IMR-90 (cell line): Measurements from ENCODE around the gene MDC1. TPM values are rescaled to one million over a fixed set of nuclear protein-coding genes. Genes with fewer than 3 reads are reported as not detected.

Experiments
- ATAC-seq: fragments of 200-7000 bp; cut with Tn5 transposase; 2 replicates; pipeline ENCODE4 v1.9.1; 2020; ENCODE audit warnings: low read depth, mild to moderate bottlenecking, moderate library complexity
- BruUV-seq: library from RNA; stranded (reverse); fragments of 400-500 nt; replicated peaks from 2 replicates; lab custom pipeline; 2021; lab: Mats Ljungman, UMichigan
- CTCF ChIA-PET: fragments of 300-600 bp; formaldehyde crosslinking; extraction: SDS; loops from one replicate; lab custom pipeline; 2021; ENCODE audit warnings: antibody characterized with exemption; lab: Yijun Ruan, JAX
- POLR2A ChIA-PET: fragments of 300-600 bp; sonication (Branson Sonifier 250); formaldehyde crosslinking; loops from one replicate; lab custom pipeline; 2022; ENCODE audit warnings: antibody characterized with exemption; ENCODE audit not compliant: unreplicated experiment; lab: Charles Lee
- DNase-seq: peaks from one replicate; pipeline ENCODE4 v3.0.0; 2013
- H2AFZ ChIP-seq: replicated peaks from 2 replicates; pipeline ENCODE3; 2013; ENCODE audit warnings: low read length, mild to moderate bottlenecking; ENCODE audit not compliant: poor library complexity
- H2AK5ac ChIP-seq: 2 replicates; pipeline ENCODE4 v1.6.1; 2013; ENCODE audit warnings: low read depth, low read length, inconsistent platforms
- H2AK9ac ChIP-seq: replicated peaks from 2 replicates; pipeline ENCODE3; 2013; ENCODE audit warnings: mild to moderate bottlenecking, low read depth, low read length, moderate library complexity; ENCODE audit not compliant: poor library complexity
- H2BK120ac ChIP-seq: 2 replicates; pipeline ENCODE4 v1.6.1; 2013; ENCODE audit warnings: low read depth, low read length, inconsistent platforms
- H2BK15ac ChIP-seq: 3 replicates; pipeline ENCODE4 v1.6.1; 2013; ENCODE audit warnings: low read depth, low read length, inconsistent platforms
- H2BK20ac ChIP-seq: 2 replicates; pipeline ENCODE4 v1.6.1; 2013; ENCODE audit warnings: low read depth, mild to moderate bottlenecking, inconsistent platforms, low read length, moderate library complexity
- H2BK5ac ChIP-seq: 2 replicates; pipeline ENCODE4 v1.6.1; 2013; ENCODE audit warnings: mild to moderate bottlenecking, low read depth, low read length, inconsistent platforms; ENCODE audit not compliant: poor library complexity, severe bottlenecking
- H3K14ac ChIP-seq: replicated peaks from 2 replicates; pipeline ENCODE4 v1.6.1; 2013; ENCODE audit warnings: low read depth, low read length, inconsistent platforms
- H3K18ac ChIP-seq: 2 replicates; pipeline ENCODE4 v1.6.1; 2013; ENCODE audit warnings: low read depth, low read length, control low read depth
- H3K23ac ChIP-seq: 2 replicates; pipeline ENCODE4 v1.6.1; 2013; ENCODE audit warnings: low read depth, low read length, inconsistent platforms
- H3K27ac ChIP-seq: 2 replicates; pipeline ENCODE4 v1.5.1; 2013; ENCODE audit warnings: mild to moderate bottlenecking, control low read depth, low read length; ENCODE audit not compliant: insufficient read depth
- H3K27me3 ChIP-seq: 2 replicates; pipeline ENCODE4 v1.6.1; 2013; ENCODE audit warnings: low read length; ENCODE audit not compliant: control insufficient read depth, insufficient read depth
- H3K36me3 ChIP-seq: 2 replicates; pipeline ENCODE4 v1.6.1; 2013; ENCODE audit warnings: low read length, mixed read lengths; ENCODE audit not compliant: control insufficient read depth, insufficient read depth
- H3K4ac ChIP-seq: 2 replicates; pipeline ENCODE4 v1.6.1; 2013; ENCODE audit warnings: low read depth, low read length, inconsistent platforms
- H3K4me1 ChIP-seq: 2 replicates; pipeline ENCODE4 v1.6.1; 2013; ENCODE audit warnings: low read length, mixed read lengths; ENCODE audit not compliant: control insufficient read depth, insufficient read depth
- H3K4me2 ChIP-seq: 2 replicates; pipeline ENCODE4 v1.6.1; 2013; ENCODE audit warnings: low read depth, mild to moderate bottlenecking, control low read depth, low read length, moderate library complexity
- H3K4me3 ChIP-seq: 2 replicates; pipeline ENCODE4 v1.5.1; 2013; ENCODE audit warnings: low read depth, mild to moderate bottlenecking, control low read depth, low read length, moderate library complexity; ENCODE audit not compliant: insufficient read depth
- H3K56ac ChIP-seq: 2 replicates; pipeline ENCODE4 v1.6.1; 2013; ENCODE audit warnings: low read length, inconsistent platforms; ENCODE audit not compliant: insufficient read depth; ENCODE audit errors: extremely low read depth
- H3K79me1 ChIP-seq, 2 experiments: 2 replicates each; pipeline ENCODE4 v1.6.1; 2013; ENCODE audit warnings: low read length in 2 of 2, inconsistent platforms in 1 of 2, low read depth in 1 of 2
- H3K9ac ChIP-seq: 2 replicates; pipeline ENCODE4 v1.6.1; 2013; ENCODE audit warnings: low read depth, low read length, control low read depth
- H3K9me1 ChIP-seq: 2 replicates; pipeline ENCODE4 v1.6.1; 2013; ENCODE audit warnings: low read length, inconsistent platforms; ENCODE audit not compliant: insufficient read depth
- H3K9me3 ChIP-seq: 2 replicates; pipeline ENCODE4 v1.6.1; 2013; ENCODE audit warnings: low read length; ENCODE audit not compliant: control insufficient read depth, insufficient read depth
- H4K20me1 ChIP-seq: 2 replicates; pipeline ENCODE4 v1.6.1; 2013; ENCODE audit warnings: low read length, inconsistent platforms; ENCODE audit not compliant: insufficient read depth
- H4K5ac ChIP-seq: 2 replicates; pipeline ENCODE4 v1.6.1; 2013; ENCODE audit warnings: mild to moderate bottlenecking, low read depth, low read length, control low read depth
- H4K8ac ChIP-seq, 2 experiments: 2 replicates each; pipeline ENCODE4 v1.6.1; 2013; ENCODE audit warnings: low read depth in 2 of 2, low read length in 2 of 2, control low read depth in 1 of 2, inconsistent platforms in 1 of 2
- H4K91ac ChIP-seq: 2 replicates; pipeline ENCODE4 v1.6.1; 2013; ENCODE audit warnings: low read depth, low read length, inconsistent platforms; ENCODE audit not compliant: insufficient read depth
- BHLHE40 ChIP-seq: fragments of 150-350 bp; IDR thresholded peaks from 2 replicates; pipeline ENCODE4 v1.6.1; 2016; ENCODE audit warnings: mild to moderate bottlenecking, low read depth, low read length
- CEBPB ChIP-seq: IDR thresholded peaks from 2 replicates; pipeline ENCODE4 v1.6.1; 2012; ENCODE audit warnings: low read depth, low read length, improper control_type of control experiment
- CTCF ChIP-seq: conservative IDR thresholded peaks from 2 replicates; pipeline ENCODE4 v1.5.1; 2012; ENCODE audit warnings: mild to moderate bottlenecking, low read depth, low read length, improper control_type of control experiment
- ELK1 ChIP-seq: fragments of 150-350 bp; IDR thresholded peaks from 2 replicates; pipeline ENCODE4 v1.6.1; 2016; ENCODE audit warnings: low read depth, mild to moderate bottlenecking, low read length, moderate library complexity, borderline replicate concordance
- FOS ChIP-seq: fragments of 150-350 bp; IDR thresholded peaks from 2 replicates; pipeline ENCODE4 v1.6.1; 2016; ENCODE audit warnings: low read depth, low read length
- MAFK ChIP-seq: IDR thresholded peaks from 2 replicates; pipeline ENCODE4 v1.6.1; 2012; ENCODE audit warnings: low read depth, low read length, improper control_type of control experiment
- MAZ ChIP-seq: IDR thresholded peaks from 2 replicates; pipeline ENCODE4 v1.6.1; 2012; ENCODE audit warnings: low read depth, mild to moderate bottlenecking, low read length, improper control_type of control experiment, moderate library complexity, borderline replicate concordance
- NFE2L2 ChIP-seq: fragments of 150-350 bp; IDR thresholded peaks from 2 replicates; pipeline ENCODE4 v1.6.1; 2016; ENCODE audit warnings: low read depth, mild to moderate bottlenecking, low read length
- RFX5 ChIP-seq: IDR thresholded peaks from 2 replicates; pipeline ENCODE4 v1.8.0; 2012; ENCODE audit warnings: low read depth, mild to moderate bottlenecking, low read length, moderate library complexity
- USF2 ChIP-seq: fragments of 150-350 bp; IDR thresholded peaks from 2 replicates; pipeline ENCODE4 v1.6.1; 2017; ENCODE audit warnings: mild to moderate bottlenecking, antibody characterized with exemption, low read length, low read depth
- WGBS, 2 experiments: methylation state at CpG; one replicate each; pipeline versions ENCODE4 v1.1.5 to v1.1.7; 2013; ENCODE audit warnings: missing lambda C conversion rate in 2 of 2; ENCODE audit not compliant: insufficient read length in 1 of 2; ENCODE audit errors: extremely low coverage in 2 of 2; 5-methylcytosine and 5-hydroxymethylcytosine counted together
- dilution Hi-C: fragments of 300-500 bp; cut with HindIII; formaldehyde crosslinking; loops from one replicate; pipeline ENCODE4 v1.14.3; 2018; ENCODE audit warnings: low sequenced_read_pairs; ENCODE audit not compliant: unreplicated experiment
- in situ Hi-C: fragments of 300-500 bp; cut with MboI; formaldehyde crosslinking; loops from 3 replicates; pipeline ENCODE4 v1.14.3; 2019; ENCODE audit warnings: low sequenced_read_pairs, inconsistent platforms, mixed read lengths
- intact Hi-C: fragments of 100-400 bp; cut with micrococcal nuclease; formaldehyde crosslinking; loops from 2 replicates; pipeline ENCODE4 v1.10.0; 2022
- polyA plus RNA-seq, 3 experiments: library from polyadenylated mRNA; depleted of rRNA; stranded (reverse); fragments of >200 nt; gene quantifications; 2 replicates each; pipeline ENCODE4 v1.2.3, GENCODE V29; 2012; ENCODE audit warnings: low replicate concordance in 1 of 3
- total RNA-seq: library from RNA; depleted of rRNA; stranded (reverse); fragments of >200 nt; gene quantifications from 2 replicates; pipeline ENCODE4 v1.2.3, GENCODE V29; 2012

Gene MDC1
- total and polyA plus RNA-seq, 2 of the 4 experiments (the other 2 are of a cell fraction): 4.5 to 12.1 TPM

GRCh38 chr6:30703821-30704220, 13.3 kb downstream of the MDC1 start:
- H3K14ac ChIP-seq: no peak overlapping the region
- H3K9me3 ChIP-seq: no peaks in the 10 kb centered on the region
- H3K9me1 ChIP-seq: no peaks in the 10 kb centered on the region; the same call in 1 of the 2 replicates
- TF ChIP-seq FOS (no peak), NFE2L2 (no peak), MAZ (no peak), CEBPB (no peak), USF2 (no peak), CTCF (no peak), ELK1 (no peak), MAFK (no peak), RFX5 (no peak), BHLHE40 (no peak)
- no peaks in the 10 kb centered on the region for H4K20me1 ChIP-seq
- no peak overlapping the region for H4K91ac ChIP-seq
- H3K4me3 ChIP-seq: no peak overlapping the region
- no peak overlapping the region for H2BK15ac ChIP-seq
- no peak overlapping the region for H3K56ac ChIP-seq
- DNase-seq: no peak
- no TSS peak for BruUV-seq
- no peak overlapping the region for H3K18ac ChIP-seq
- H3K23ac ChIP-seq: no peak overlapping the region
- H3K36me3 ChIP-seq: peaks cover 35% of the 10 kb centered on the region
- H3K4me1 ChIP-seq: no peaks in the 10 kb centered on the region
- POLR2A ChIA-PET: interaction anchor here (0.5 kb wide), 1 partner anchor 24 kb away, joined by 3 read pairs; no protein-coding TSS in a partner anchor
- in situ Hi-C loops (no loop called here), intact Hi-C loops (no loop called here), dilution Hi-C loops (no loop called here)
- no peak overlapping the region for H3K9ac ChIP-seq
- WGBS, 2 experiments: 100% methylated on average over 3 of the region's 4 CpGs; no CpG with 5 or more reads in 1 of the 2 experiments
- no peak overlapping the region for H2AFZ ChIP-seq
- H3K4me2 ChIP-seq: no peak overlapping the region
- no peak overlapping the region for H2BK5ac ChIP-seq
- no peak overlapping the region for H2AK9ac ChIP-seq
- H4K5ac ChIP-seq: no peak overlapping the region
- no peak overlapping the region for H4K8ac ChIP-seq
- H3K4ac ChIP-seq: no peak overlapping the region
- H3K27me3 ChIP-seq: no peaks in the 10 kb centered on the region
- H3K79me1 ChIP-seq: no peaks in the 10 kb centered on the region
- ATAC-seq: no peak
- CTCF ChIA-PET: no interaction called here
- no peak overlapping the region for H2AK5ac ChIP-seq
- no peak overlapping the region for H2BK120ac ChIP-seq
- H3K27ac ChIP-seq: no peak overlapping the region
- H2BK20ac ChIP-seq: no peak overlapping the region
